Measurements from ENCODE around the gene HDAC8.
"Not testable (repeated sequence)": the region's sequence is repeated elsewhere in the genome, so short reads cannot be mapped to it uniquely, and the experiment has no call there.

HDAC8 gene

DNA sequence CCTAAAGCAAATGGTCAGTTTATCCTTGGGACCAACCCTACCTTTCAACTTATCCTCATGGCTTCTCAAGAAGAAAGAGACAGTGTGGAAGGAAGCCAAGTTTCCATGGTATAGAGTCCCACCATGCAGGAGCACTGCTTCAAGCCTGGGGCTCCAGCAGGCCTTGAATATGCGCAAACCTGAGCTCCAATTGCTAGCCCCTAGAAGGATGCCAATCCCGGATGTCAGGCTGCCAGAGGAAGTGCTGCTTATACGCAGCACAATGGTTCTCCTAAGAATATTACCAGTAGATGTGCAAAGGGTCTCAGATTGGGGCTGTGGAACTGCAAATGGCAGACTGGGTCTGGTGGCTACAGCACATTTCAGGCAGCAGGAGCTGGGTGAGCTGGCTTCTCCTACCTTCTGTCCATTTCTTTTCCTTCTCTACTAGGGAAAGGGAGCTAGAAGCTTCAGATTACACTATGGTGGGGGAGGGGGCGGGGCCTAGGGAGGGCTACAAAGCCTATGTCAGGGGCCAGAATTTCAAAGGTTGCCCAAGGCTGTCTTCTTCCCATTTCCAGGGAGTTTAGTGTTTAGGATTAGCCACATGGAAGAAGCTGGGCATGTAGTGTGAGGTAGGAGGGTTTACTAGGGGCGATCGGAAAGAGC is 226.2 kb downstream of the HDAC8 start:
- Histone ChIP-seq H3K36me3 (no peaks in the 10 kb centered on the region; the same call in 1 of the 2 replicates), H3K27me3 (ENCODE audit: insufficient read depth, low read depth, severe bottlenecking) (peaks cover 11% of the 10 kb centered on the region), H3K4me3 (ENCODE audit: low read depth, low read length) (no peak overlapping the region), H3K27ac (no peak overlapping the region), H3K9me3 (ENCODE audit: severe bottlenecking) (no peaks in the 10 kb centered on the region)
- TF ChIP-seq, protein P1, sequence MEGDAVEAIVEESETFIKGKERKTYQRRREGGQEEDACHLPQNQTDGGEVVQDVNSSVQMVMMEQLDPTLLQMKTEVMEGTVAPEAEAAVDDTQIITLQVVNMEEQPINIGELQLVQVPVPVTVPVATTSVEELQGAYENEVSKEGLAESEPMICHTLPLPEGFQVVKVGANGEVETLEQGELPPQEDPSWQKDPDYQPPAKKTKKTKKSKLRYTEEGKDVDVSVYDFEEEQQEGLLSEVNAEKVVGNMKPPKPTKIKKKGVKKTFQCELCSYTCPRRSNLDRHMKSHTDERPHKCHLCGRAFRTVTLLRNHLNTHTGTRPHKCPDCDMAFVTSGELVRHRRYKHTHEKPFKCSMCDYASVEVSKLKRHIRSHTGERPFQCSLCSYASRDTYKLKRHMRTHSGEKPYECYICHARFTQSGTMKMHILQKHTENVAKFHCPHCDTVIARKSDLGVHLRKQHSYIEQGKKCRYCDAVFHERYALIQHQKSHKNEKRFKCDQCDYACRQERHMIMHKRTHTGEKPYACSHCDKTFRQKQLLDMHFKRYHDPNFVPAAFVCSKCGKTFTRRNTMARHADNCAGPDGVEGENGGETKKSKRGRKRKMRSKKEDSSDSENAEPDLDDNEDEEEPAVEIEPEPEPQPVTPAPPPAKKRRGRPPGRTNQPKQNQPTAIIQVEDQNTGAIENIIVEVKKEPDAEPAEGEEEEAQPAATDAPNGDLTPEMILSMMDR (IDR thresholded peaks at IDR 0.05; ENCODE audit: low read depth, low read length), result no peak
- no peak for DNase-seq

DNA sequence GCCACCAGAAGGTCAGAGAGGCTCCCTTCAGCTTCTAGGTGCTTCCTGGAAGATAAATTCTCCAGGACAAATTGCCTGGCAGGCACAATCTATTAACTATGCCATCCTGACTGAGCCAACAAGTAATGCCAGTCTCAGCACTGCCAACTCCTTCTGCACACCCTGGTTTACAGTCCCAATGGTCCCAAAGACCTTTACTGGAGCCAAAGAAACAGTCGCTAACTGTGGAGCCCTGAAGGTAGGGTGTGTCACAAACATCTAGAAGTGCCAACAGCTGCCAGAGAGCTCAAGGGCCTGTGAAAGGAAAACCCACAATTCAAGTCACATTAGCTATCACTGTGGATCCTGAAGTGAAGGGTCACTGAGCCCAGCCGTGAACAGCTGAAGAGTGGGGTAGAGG is 232.0 kb downstream of the HDAC8 start:
- no peak for DNase-seq
- Histone ChIP-seq H3K36me3 (no peaks in the 10 kb centered on the region; the same call in 1 of the 2 replicates), H3K4me3 (ENCODE audit: low read depth, low read length) (no peak overlapping the region), H3K9me3 (ENCODE audit: severe bottlenecking) (no peaks in the 10 kb centered on the region), H3K27me3 (ENCODE audit: insufficient read depth, low read depth, severe bottlenecking) (peaks cover 4% of the 10 kb centered on the region), H3K27ac (no peak overlapping the region)
- TF ChIP-seq, protein P1 (IDR thresholded peaks at IDR 0.05; ENCODE audit: low read depth, low read length), result no peak

DNA sequence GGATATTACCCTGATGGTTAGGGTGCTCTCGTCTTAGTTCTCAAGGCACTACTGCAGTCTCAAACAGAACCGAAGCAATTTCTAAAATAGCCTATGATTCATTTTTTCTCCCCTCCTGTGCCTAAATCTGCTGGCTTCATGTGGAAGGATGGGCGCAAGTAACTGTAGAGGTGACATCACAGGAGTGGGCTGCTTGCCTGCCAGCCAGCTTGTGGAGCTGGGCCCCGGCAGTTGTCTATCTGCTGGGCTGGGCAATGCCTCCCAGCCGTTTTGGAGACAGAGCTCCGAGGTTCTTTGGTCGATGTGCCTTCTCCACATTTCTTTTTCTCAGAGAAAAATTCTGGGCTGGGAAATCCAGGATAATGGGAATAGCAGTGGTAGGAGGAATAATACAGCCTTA is 232.6 kb downstream of the HDAC8 start:
- no peak for DNase-seq
- Histone ChIP-seq H3K9me3 (ENCODE audit: severe bottlenecking) (no peaks in the 10 kb centered on the region), H3K4me3 (ENCODE audit: low read depth, low read length) (no peak overlapping the region), H3K27ac (no peak overlapping the region), H3K27me3 (ENCODE audit: insufficient read depth, low read depth, severe bottlenecking) (peaks cover 4% of the 10 kb centered on the region), H3K36me3 (no peaks in the 10 kb centered on the region; the same call in 1 of the 2 replicates)
- TF ChIP-seq, protein P1 (IDR thresholded peaks at IDR 0.05; ENCODE audit: low read depth, low read length), result no peak

DNA sequence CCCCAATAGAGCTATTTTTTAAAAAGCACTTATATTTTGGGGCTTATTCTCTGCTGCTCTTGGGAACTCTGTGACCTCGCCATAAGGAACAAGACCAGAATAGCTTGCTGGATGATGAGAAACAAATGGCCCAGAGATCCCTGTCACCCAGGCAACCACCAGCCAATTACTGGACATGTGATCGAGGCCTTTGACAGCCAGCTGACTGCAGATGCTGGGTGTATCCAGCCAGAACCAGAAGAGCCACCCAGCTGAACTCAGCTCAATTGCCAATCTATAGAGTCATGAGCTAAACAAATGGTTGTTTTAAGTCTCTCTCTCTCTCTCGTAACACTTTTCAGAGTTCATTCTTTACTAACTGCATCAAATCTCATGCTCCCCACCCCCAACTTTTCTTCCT is 242.5 kb downstream of the HDAC8 start:
- Histone ChIP-seq H3K27ac (no peak overlapping the region), H3K4me3 (ENCODE audit: low read depth, low read length) (no peak overlapping the region), H3K36me3 (no peaks in the 10 kb centered on the region), H3K9me3 (ENCODE audit: severe bottlenecking) (no peaks in the 10 kb centered on the region), H3K27me3 (ENCODE audit: insufficient read depth, low read depth, severe bottlenecking) (peaks cover 3% of the 10 kb centered on the region)
- TF ChIP-seq, protein P1 (IDR thresholded peaks at IDR 0.05; ENCODE audit: low read depth, low read length), result no peak
- no peak for DNase-seq

DNA sequence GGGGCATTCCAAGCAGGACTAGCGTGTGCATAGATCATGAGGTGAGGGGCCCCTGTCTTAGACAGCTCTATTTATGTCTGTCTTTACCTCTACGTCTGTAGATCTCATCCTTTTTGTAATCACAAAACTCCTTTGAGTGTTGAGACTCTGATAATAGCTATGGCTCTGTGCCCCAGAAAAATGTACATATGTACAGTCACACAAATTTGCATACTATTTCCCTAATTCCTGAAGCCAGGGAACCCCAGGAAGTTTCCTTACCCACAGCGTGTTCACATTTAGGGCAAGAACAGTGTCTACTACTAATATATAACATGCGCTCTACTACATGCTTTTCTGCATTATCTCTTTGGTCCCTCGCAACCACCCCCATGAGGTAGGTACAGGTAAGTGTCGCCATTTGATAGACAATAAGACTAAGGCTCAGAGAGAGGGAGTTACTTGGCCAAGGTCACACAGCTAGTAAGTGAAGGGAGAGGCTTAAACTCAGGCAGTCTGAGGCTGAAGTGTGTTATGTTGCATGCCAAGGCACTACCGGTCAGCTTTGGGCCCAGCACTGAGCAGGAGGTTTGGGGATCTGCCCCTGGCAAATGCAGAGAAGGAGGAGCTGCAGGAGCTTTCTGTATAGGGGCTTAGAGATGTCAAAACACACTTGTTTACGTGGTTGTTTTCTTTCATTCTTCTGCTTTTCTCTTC is 245.9 kb downstream of the HDAC8 start:
- no peaks in the 10 kb centered on the region for H3K9me3 ChIP-seq (ENCODE audit: severe bottlenecking)
- H3K4me3 ChIP-seq (ENCODE audit: low read depth, low read length), result no peak overlapping the region
- TF ChIP-seq, protein P1 (IDR thresholded peaks at IDR 0.05; ENCODE audit: low read depth, low read length), result no peak
- DNase-seq, result no peak
- H3K36me3 ChIP-seq, result no peaks in the 10 kb centered on the region
- no peak overlapping the region for H3K27ac ChIP-seq
- H3K27me3 ChIP-seq (ENCODE audit: insufficient read depth, low read depth, severe bottlenecking), result peaks cover 3% of the 10 kb centered on the region

DNA sequence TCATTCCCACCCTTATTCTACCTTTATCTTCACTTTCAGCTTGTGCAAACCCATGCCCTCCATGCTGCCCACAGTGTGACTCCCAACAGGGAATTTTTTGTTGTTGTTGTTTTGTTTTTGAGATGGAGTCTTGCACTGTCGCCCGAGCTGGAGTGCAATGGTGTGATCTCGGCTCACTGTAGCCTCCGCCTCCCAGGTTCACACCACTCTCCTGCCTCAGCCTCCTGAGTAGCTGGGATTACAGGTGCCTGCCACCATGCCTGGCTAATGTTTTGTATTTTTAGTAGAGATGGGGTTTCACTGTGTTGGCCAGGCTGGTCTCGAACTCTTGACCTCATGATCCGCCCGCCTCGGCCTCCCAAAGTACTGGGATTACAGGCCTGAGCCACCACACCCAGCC is 253.0 kb downstream of the HDAC8 start:
- H3K27me3 ChIP-seq (ENCODE audit: insufficient read depth, low read depth, severe bottlenecking); DNase-seq; H3K36me3 ChIP-seq; H3K27ac ChIP-seq; H3K4me3 ChIP-seq (ENCODE audit: low read depth, low read length); H3K9me3 ChIP-seq (ENCODE audit: severe bottlenecking): not testable (repeated sequence)

Measured in WERI-Rb-1 (cell line).